SH-SY5Y (cell line): ENCODE measurements around the gene VAV2.

Source experiments
- GATA2 ChIP-seq: IDR thresholded peaks from 2 replicates; pipeline ENCODE4 v1.6.1; 2011; ENCODE audit warnings: mild to moderate bottlenecking, low read depth, low read length
- GATA3 ChIP-seq: IDR thresholded peaks from 2 replicates; pipeline ENCODE4 v1.6.1; 2011; ENCODE audit warnings: low read depth, mild to moderate bottlenecking, low read length, moderate library complexity

The VAV2 gene

DNA sequence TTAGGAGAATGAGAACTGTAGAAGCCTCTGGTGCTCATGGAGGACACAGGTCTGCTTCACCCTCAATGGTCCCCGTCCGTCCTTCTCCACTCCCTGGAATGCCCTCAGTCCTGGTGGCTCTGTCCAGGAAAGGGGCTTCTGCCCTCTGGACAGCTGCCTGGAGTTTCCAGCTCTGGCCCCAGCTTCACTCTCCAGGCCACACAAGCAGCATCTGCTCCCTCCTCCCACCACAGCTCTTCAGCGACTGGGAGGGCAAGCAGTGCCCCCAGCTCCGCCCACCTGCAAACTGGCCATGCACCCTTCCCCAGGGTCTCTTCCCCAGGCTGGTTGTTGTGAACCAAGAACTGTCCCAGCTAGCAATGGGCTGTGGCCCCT, 258.7 kb downstream of the VAV2 start:
- TF ChIP-seq GATA2 (no peak), GATA3 (no peak)

GRCh38 chr9:133732639-133733408, 259.3 kb downstream of the VAV2 start:
- no peak for TF ChIP-seq GATA3
- no peak for TF ChIP-seq GATA2

GRCh38 chr9:133731876-133732638, 260.1 kb downstream of the VAV2 start:
- no peak for TF ChIP-seq GATA2
- TF ChIP-seq GATA3 = no peak

DNA sequence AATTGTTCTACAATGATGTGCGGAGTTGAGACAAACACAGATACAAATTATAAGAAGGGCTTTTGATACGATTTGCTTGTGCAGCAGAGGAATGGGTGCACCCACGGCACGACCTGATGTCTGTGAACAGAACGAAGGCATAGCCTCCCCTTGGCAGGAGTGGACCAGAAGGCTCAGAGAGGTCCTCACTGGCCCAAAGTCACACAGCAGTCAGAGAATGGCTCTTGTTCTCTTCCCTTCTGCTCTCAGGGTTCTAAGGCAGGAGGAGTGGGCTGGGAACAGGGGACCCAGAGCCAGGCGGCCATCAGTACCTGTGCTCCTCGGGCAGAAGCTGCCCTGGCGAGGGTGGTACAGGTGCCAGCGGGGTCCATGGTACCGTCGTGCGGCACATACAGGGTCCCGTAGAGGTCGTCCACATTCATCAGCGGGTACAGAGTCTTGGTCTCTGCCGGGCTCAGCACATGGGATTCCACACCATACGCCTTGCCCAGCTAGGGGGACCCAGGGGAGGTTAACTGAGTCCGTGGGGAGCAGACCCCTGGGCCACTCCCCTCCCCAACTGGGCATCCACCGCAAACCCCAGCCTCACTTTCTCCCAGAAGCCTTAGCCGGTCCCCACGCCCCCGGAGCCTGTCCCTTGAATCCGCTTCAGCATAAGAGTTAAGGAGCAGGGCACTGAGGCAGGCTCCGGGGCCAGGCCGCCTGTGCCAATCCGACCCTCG, 261.0 kb downstream of the VAV2 start:
- TF ChIP-seq GATA3 (no peak), GATA2 (no peak)

GRCh38 chr9:133729617-133730281, 262.4 kb downstream of the VAV2 start:
- TF ChIP-seq GATA2 (no peak), GATA3 (no peak)

DNA sequence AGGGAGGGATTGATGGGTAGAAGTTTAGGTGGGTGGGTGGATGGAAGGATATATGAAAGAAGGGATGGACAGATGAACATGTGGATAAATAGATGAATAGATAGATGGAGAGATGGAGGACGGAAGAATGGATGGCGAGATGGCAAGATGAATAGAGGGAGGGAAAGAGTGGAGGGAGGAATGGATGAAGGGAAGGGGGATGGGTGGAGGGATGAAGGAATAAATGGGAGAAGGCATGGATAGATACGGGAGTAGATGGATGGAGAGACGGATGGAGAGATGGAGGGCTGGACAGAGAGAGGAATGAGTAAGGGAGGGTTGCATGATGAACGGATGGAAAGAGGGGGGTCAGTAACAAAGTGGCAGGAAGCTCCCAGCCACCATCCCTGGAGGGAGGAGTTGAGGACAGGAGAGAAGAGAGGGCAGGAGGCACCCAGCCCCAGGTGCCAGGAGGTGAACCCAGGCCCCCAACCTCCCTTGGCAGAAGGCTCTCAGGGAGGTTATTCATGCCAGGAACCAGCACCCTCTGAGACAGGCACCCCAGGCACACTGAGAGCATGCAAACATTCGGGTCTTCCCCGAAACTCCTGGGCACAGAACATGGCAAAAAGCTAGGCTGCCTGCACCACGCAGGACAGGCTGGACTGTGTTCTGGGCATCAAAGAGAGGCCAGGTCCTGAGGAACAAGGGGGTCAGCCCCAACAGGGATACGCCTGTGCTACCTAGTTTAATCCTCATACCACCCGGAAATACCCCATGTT, 263.1 kb downstream of the VAV2 start:
- no peak for TF ChIP-seq GATA3
- no peak for TF ChIP-seq GATA2

- no peak for TF ChIP-seq GATA2
- no peak for TF ChIP-seq GATA3
Observed at GRCh38 chr9:133727876-133728441, 264.2 kb downstream of the VAV2 start.

GRCh38 chr9:133727277-133727875, 264.7 kb downstream of the VAV2 start:
- TF ChIP-seq GATA2 = no peak
- no peak for TF ChIP-seq GATA3

DNA sequence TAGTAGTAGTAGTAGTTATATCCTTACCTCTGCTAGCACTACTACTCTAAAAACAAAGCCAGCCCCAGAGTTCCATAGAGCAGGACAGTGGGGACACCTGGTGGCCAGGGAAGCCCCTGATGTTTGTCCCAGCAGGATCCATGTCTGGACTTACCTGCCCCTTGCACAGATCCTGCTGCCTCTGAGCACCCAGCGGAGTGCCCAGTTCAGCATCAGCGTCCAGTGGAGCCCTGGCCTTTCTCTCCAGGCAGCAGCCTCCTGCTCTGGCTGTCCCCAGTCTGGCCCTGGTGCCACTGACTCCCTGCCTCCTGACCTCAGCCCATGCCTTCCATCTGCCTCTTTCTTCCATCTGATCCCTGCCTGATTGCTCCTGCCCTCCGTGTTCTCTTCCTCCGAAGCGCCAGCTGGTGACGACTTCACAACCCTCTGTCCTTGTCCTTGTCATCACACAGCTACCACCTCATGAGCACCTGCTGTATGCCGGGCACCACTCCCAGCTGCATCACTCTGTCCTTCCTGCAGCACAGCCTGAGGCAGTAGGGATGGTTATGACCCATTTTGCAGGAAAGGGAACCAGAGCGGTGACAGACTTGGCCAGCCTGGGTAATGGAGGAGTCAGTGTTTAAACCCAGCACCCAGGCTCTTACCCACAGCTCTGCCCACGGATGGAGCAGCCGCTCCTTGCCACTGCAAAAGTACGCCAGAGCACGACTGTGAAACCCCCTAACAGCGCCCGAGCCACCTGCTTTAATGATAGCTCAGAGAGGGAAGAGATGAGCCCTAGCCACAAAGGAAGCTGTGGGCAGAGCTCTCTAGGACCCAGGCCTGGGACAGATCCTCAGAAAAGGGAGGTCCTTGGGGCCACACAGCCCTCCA, 265.5 kb downstream of the VAV2 start:
- TF ChIP-seq GATA2 (no peak), GATA3 (no peak)

GRCh38 chr9:133725886-133726285, 266.2 kb downstream of the VAV2 start:
- TF ChIP-seq GATA3 (no peak), GATA2 (no peak)

DNA sequence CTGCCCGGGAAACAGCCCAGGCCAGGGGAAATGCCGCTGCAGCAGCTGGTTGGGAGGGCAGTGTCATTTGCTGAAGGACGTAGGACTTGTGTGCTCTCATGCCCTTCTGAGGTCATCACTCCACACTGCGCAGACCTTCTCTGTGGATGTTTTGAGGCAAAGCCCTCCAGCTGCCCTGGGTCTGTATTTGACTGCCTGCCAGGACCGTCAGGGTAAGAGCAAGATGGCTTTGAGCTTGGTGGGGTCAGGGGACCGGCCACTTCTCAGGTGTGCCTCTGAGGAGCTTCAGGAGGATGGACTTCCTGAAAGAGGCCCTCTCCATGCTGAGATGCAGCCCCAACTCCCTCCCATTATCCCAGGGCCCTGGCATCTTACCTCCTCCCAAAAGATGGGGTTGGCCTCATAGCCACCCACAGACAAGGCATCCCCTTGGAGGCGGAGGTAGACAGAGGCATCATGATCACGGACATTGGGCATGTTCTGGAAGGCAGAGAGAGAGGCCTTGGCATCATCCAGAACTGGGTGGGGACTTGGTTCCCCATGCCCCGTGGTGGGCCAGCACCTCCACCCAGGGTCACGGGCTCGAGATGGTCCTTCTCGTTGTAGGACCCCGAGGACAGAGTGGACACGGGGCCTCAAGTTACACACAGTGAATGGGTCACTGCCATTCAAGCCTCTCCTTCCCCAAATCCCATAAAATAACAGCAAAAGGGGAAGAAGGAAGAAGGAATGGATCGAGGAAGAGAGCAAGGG, 273.4 kb downstream of the VAV2 start:
- TF ChIP-seq GATA3 (no peak), GATA2 (no peak)
